H9 (cell line): ENCODE data around the gene SPN. TPM values are rescaled to one million over a fixed set of nuclear protein-coding genes. Genes with fewer than 3 reads are reported as not detected.

Experiments
- DNase-seq: peaks from one replicate; pipeline ENCODE4 v3.0.0-alpha.2; 2017
- H2AFZ ChIP-seq: one replicate; pipeline ENCODE4 v1.6.1; 2013; ENCODE audit warnings: mild to moderate bottlenecking, low read length, control low read depth, moderate library complexity
- H2AK5ac ChIP-seq: 2 replicates; pipeline ENCODE4 v1.6.1; 2013; ENCODE audit warnings: low read length, control low read depth, mixed read lengths; ENCODE audit not compliant: insufficient read length
- H2BK120ac ChIP-seq: one replicate; pipeline ENCODE4 v1.6.1; 2013; ENCODE audit warnings: low read depth, mild to moderate bottlenecking, low read length, control low read depth, inconsistent platforms; ENCODE audit not compliant: poor library complexity, severe bottlenecking
- H2BK12ac ChIP-seq: 2 replicates; pipeline ENCODE4 v1.6.1; 2013; ENCODE audit warnings: low read length, control low read depth, mixed read lengths, low read depth; ENCODE audit not compliant: insufficient read length
- H2BK15ac ChIP-seq: 2 replicates; pipeline ENCODE4 v1.6.1; 2013; ENCODE audit warnings: low read depth, low read length, control low read depth
- H2BK20ac ChIP-seq: one replicate; pipeline ENCODE4 v1.6.1; 2013; ENCODE audit warnings: low read depth, mild to moderate bottlenecking, low read length, control low read depth, inconsistent platforms; ENCODE audit not compliant: poor library complexity, severe bottlenecking
- H2BK5ac ChIP-seq: 2 replicates; pipeline ENCODE4 v1.6.1; 2013; ENCODE audit warnings: low read length, control low read depth, mixed read lengths; ENCODE audit not compliant: insufficient read length
- H3K14ac ChIP-seq: 2 replicates; pipeline ENCODE4 v1.6.1; 2013; ENCODE audit warnings: low read length, control low read depth; ENCODE audit not compliant: insufficient read depth
- H3K18ac ChIP-seq: 2 replicates; pipeline ENCODE4 v1.6.1; 2013; ENCODE audit warnings: low read depth, mild to moderate bottlenecking, mixed read lengths, low read length, control low read depth; ENCODE audit not compliant: insufficient read length
- H3K23ac ChIP-seq: 2 replicates; pipeline ENCODE4 v1.6.1; 2013; ENCODE audit warnings: low read length, control low read depth, mixed read lengths, low read depth; ENCODE audit not compliant: insufficient read length
- H3K23me2 ChIP-seq: 2 replicates; pipeline ENCODE4 v1.6.1; 2013; ENCODE audit warnings: low read depth, mild to moderate bottlenecking, mixed read lengths, low read length, control low read depth; ENCODE audit not compliant: insufficient read length, poor library complexity, severe bottlenecking
- H3K27ac ChIP-seq: 2 replicates; pipeline ENCODE4 v1.5.1; 2013; ENCODE audit warnings: low read length, control low read depth, mixed read lengths, low read depth; ENCODE audit not compliant: insufficient read length
- H3K27me3 ChIP-seq: 2 replicates; pipeline ENCODE4 v1.6.1; 2013; ENCODE audit warnings: low read length, control low read depth, inconsistent platforms; ENCODE audit not compliant: insufficient read depth
- H3K4ac ChIP-seq: 2 replicates; pipeline ENCODE4 v1.6.1; 2013; ENCODE audit warnings: low read depth, mild to moderate bottlenecking, control low read depth, inconsistent platforms, low read length, moderate library complexity
- H3K4me1 ChIP-seq: 2 replicates; pipeline ENCODE4 v1.6.1; 2013; ENCODE audit warnings: low read length, control low read depth, inconsistent platforms; ENCODE audit not compliant: insufficient read depth
- H3K4me2 ChIP-seq: 2 replicates; pipeline ENCODE4 v1.6.1; 2013; ENCODE audit warnings: low read length, control low read depth, mixed read lengths; ENCODE audit not compliant: insufficient read length, insufficient read depth
- H3K56ac ChIP-seq: 2 replicates; pipeline ENCODE4 v1.6.1; 2013; ENCODE audit warnings: low read depth, mild to moderate bottlenecking, mixed read lengths, low read length, control low read depth; ENCODE audit not compliant: insufficient read length
- H3K79me1 ChIP-seq: 2 replicates; pipeline ENCODE4 v1.6.1; 2013; ENCODE audit warnings: low read depth, mild to moderate bottlenecking, moderate library complexity, low read length, control low read depth, inconsistent platforms; ENCODE audit not compliant: insufficient read depth, poor library complexity, severe bottlenecking
- H3K79me2 ChIP-seq: 2 replicates; pipeline ENCODE4 v1.6.1; 2013; ENCODE audit warnings: low read length, control low read depth, inconsistent platforms; ENCODE audit not compliant: insufficient read depth
- H3K9ac ChIP-seq: 2 replicates; pipeline ENCODE4 v1.6.1; 2013; ENCODE audit warnings: low read length, control low read depth, mixed read lengths; ENCODE audit not compliant: insufficient read length; ENCODE audit errors: extremely low read depth
- H3K9me3 ChIP-seq: one replicate; pipeline ENCODE4 v1.6.1; 2013; ENCODE audit warnings: low read depth, low read length, inconsistent platforms; ENCODE audit not compliant: control insufficient read depth
- H3T11ph ChIP-seq: one replicate; pipeline ENCODE4 v1.6.1; 2013; ENCODE audit warnings: mild to moderate bottlenecking, low read length, control low read depth, inconsistent platforms
- H4K20me1 ChIP-seq: one replicate; pipeline ENCODE4 v1.6.1; 2013; ENCODE audit not compliant: control insufficient read depth, insufficient read length, insufficient read depth
- H4K5ac ChIP-seq: 2 replicates; pipeline ENCODE4 v1.6.1; 2013; ENCODE audit warnings: low read depth, mild to moderate bottlenecking, mixed read lengths, low read length, control low read depth; ENCODE audit not compliant: insufficient read length
- H4K8ac ChIP-seq: replicated peaks from 2 replicates; pipeline ENCODE4 v1.6.1; 2013; ENCODE audit warnings: low read length, control low read depth, mixed read lengths, low read depth; ENCODE audit not compliant: insufficient read length
- H4K91ac ChIP-seq: 2 replicates; pipeline ENCODE4 v1.6.1; 2013; ENCODE audit warnings: low read depth, mild to moderate bottlenecking, moderate library complexity, mixed read lengths, low read length, control low read depth; ENCODE audit not compliant: insufficient read length
- H3K27ac Mint-ChIP-seq, 3 experiments: 2 replicates in 2 of 3; 3 replicates in 1 of 3; pipeline ENCODE4 v1.8.0; 2020 to 2021; ENCODE audit warnings: mixed read lengths in 3 of 3, mild to moderate bottlenecking in 1 of 3, moderate library complexity in 1 of 3
- H3K27me3 Mint-ChIP-seq: 2 replicates; pipeline ENCODE4 v1.8.0; 2021; ENCODE audit warnings: low read depth, mild to moderate bottlenecking, moderate library complexity, mixed read lengths
- H3K36me3 Mint-ChIP-seq, 3 experiments: 2 replicates in 2 of 3; 3 replicates in 1 of 3; pipeline ENCODE4 v1.8.0; 2020 to 2021; ENCODE audit warnings: low read depth in 3 of 3, mixed read lengths in 3 of 3; ENCODE audit not compliant: insufficient read depth in 1 of 3
- H3K4me1 Mint-ChIP-seq, 2 experiments: 2 replicates each; pipeline ENCODE4 v1.8.0; 2020; ENCODE audit warnings: mixed read lengths in 2 of 2
- H3K4me3 Mint-ChIP-seq, 2 experiments: 2 replicates in 1 of 2; 3 replicates in 1 of 2; pipeline ENCODE4 v1.8.0; 2020 to 2021; ENCODE audit warnings: mild to moderate bottlenecking in 2 of 2, mixed read lengths in 2 of 2, moderate library complexity in 1 of 2
- H3K9me3 Mint-ChIP-seq, 2 experiments: 2 replicates in 1 of 2; 3 replicates in 1 of 2; pipeline ENCODE4 v1.8.0; 2020; ENCODE audit warnings: mild to moderate bottlenecking in 2 of 2, mixed read lengths in 2 of 2, moderate library complexity in 1 of 2
- WGBS: extraction: QIAGEN DNeasy Blood & Tissue Kit; methylation state at CpG from one replicate; pipeline ENCODE4 v1.1.7; 2013; ENCODE audit warnings: missing lambda C conversion rate, low lambda C conversion rate, mixed read lengths; ENCODE audit not compliant: insufficient read length; ENCODE audit errors: extremely low coverage; 5-methylcytosine and 5-hydroxymethylcytosine counted together
- total RNA-seq: library from RNA; stranded (reverse); gene quantifications from 2 replicates; pipeline ENCODE4 v1.2.1, GENCODE V29; 2021
- TF ChIP-seq, protein P1 (sequence below): fragments of 200-600 bp; sonication (generic); conservative IDR thresholded peaks from 3 replicates; pipeline ENCODE4 v1.8.0; 2021; ENCODE audit warnings: antibody characterized with exemption, mild to moderate bottlenecking

Gene SPN
- total RNA-seq, 1 experiment from 2014 or later, result 0.77 TPM

DNA sequence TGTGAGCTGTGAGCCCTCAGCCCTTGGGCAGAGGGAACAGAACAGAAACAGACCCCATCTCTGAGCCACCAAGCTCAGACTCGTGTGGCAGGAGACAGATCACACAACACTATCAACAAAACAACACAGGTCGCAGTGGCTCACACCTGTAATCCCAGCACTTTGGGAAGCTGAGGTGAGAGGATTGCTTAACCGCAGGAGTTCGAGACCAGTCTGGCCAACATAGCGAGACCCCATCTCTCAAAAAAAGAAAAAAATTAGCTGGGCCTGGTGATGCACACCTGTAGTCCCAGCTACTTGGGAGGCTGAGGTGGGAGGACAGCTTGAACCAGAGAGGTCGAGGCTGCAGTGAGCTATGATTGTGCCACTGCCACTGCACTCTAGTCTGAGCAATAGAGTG lies 10.5 kb downstream of the SPN start:
- Histone ChIP-seq H3K9me3 (no peaks in the 10 kb centered on the region), H3K27ac (no peak overlapping the region), H3K4me2 (no peak overlapping the region), H2BK5ac (no peak overlapping the region), H2BK20ac (no peak overlapping the region), H2BK12ac (no peak overlapping the region), H4K20me1 (no peaks in the 10 kb centered on the region), H3K56ac (no peak overlapping the region), H4K5ac (no peak overlapping the region), H4K8ac (no peak overlapping the region), H3K23ac (no peak overlapping the region), H3K18ac (no peak overlapping the region), H3K14ac (no peak overlapping the region), H2AFZ (no peak overlapping the region), H3K79me2 (no peaks in the 10 kb centered on the region), H2AK5ac (no peak overlapping the region), H4K91ac (no peak overlapping the region), H2BK15ac (no peak overlapping the region), H2BK120ac (no peak overlapping the region), H3K9ac (no peak overlapping the region), H3K27me3 (no peaks in the 10 kb centered on the region), H3T11ph (no peak overlapping the region), H3K4me1 (no peaks in the 10 kb centered on the region), H3K4ac (no peak overlapping the region), H3K23me2 (no peaks in the 10 kb centered on the region), H3K79me1 (no peaks in the 10 kb centered on the region)
- Mint-ChIP-seq H3K4me1 (peaks cover 10 to 14% of the 10 kb centered on the region in 2 experiments), H3K9me3 (no peaks in the 10 kb centered on the region), H3K36me3 (no peaks in the 10 kb centered on the region), H3K27ac (no peak overlapping the region), H3K4me3 (no peak overlapping the region), H3K27me3 (no peaks in the 10 kb centered on the region)
- no CpG with 5 or more reads among the region's 6 CpGs for WGBS
- DNase-seq, result no peak
- TF ChIP-seq, protein P1, sequence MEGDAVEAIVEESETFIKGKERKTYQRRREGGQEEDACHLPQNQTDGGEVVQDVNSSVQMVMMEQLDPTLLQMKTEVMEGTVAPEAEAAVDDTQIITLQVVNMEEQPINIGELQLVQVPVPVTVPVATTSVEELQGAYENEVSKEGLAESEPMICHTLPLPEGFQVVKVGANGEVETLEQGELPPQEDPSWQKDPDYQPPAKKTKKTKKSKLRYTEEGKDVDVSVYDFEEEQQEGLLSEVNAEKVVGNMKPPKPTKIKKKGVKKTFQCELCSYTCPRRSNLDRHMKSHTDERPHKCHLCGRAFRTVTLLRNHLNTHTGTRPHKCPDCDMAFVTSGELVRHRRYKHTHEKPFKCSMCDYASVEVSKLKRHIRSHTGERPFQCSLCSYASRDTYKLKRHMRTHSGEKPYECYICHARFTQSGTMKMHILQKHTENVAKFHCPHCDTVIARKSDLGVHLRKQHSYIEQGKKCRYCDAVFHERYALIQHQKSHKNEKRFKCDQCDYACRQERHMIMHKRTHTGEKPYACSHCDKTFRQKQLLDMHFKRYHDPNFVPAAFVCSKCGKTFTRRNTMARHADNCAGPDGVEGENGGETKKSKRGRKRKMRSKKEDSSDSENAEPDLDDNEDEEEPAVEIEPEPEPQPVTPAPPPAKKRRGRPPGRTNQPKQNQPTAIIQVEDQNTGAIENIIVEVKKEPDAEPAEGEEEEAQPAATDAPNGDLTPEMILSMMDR, result no peak
